K562 (cell line): Measurements from ENCODE around the gene TRIM45. TPM values are rescaled to one million over a fixed set of nuclear protein-coding genes. Genes with fewer than 3 reads are reported as not detected.

Experiments
- ATAC-seq: fragments of 200-7000 bp; cut with Tn5 transposase; 3 replicates; pipeline ENCODE4 v1.9.1; 2020; ENCODE audit warnings: moderate library complexity
- BruUV-seq: library from RNA; stranded (reverse); fragments of 400-500 nt; replicated peaks from 2 replicates; lab custom pipeline; 2021; lab: Mats Ljungman, UMichigan
- CTCF ChIA-PET: fragments of 300-600 bp; formaldehyde crosslinking; extraction: SDS; loops from one replicate; lab custom pipeline; 2021; ENCODE audit warnings: low intra/inter-chr PET ratio; lab: Yijun Ruan, JAX
- POLR2A ChIA-PET: fragments of 300-600, 350-650 bp; sonication (Branson Sonifier 250); formaldehyde crosslinking; extraction: SDS; loops from one replicate; lab custom pipeline; 2021; ENCODE audit warnings: antibody characterized with exemption, inconsistent platforms; lab: Yijun Ruan, JAX
- DNase-seq, 4 experiments: peaks; one replicate each; pipeline versions ENCODE4 v3.0.0 to v3.0.0-alpha.2; 2011 to 2018; ENCODE audit warnings: low spot score in 3 of 4, mixed read lengths in 3 of 4; ENCODE audit errors: extremely low read depth in 1 of 4
- FAIRE-seq: peaks from 2 replicates; lab custom pipeline; 2011; peaks lifted over from hg19 to GRCh38; lab: Jason Lieb, UNC
- H2AFZ ChIP-seq: 2 replicates; pipeline ENCODE4 v1.6.0; 2011; ENCODE audit warnings: low read depth, low read length, control low read depth, inconsistent platforms
- H3K27ac ChIP-seq: fragments of 200-600 bp; 3 replicates; pipeline ENCODE4 v1.8.0; 2011; ENCODE audit warnings: low read depth, mild to moderate bottlenecking, control low read depth, inconsistent platforms, low read length, moderate library complexity, mixed read lengths; ENCODE audit errors: extremely low read depth
- H3K27me3 ChIP-seq, 2 experiments: fragments of 300-600 bp in 1 of 2; 2 replicates in 1 of 2; 3 replicates in 1 of 2; pipeline versions ENCODE4 v1.6.0 to v1.8.0; 2011; ENCODE audit warnings: inconsistent platforms in 2 of 2, low read length in 2 of 2, mild to moderate bottlenecking in 1 of 2, mixed read lengths in 1 of 2, moderate library complexity in 1 of 2; ENCODE audit not compliant: control insufficient read depth in 2 of 2, insufficient read depth in 2 of 2
- H3K36me3 ChIP-seq: fragments of 300-600 bp; 3 replicates; pipeline ENCODE4 v1.8.0; 2011; ENCODE audit warnings: mild to moderate bottlenecking, low read length, inconsistent platforms; ENCODE audit not compliant: control insufficient read depth, insufficient read depth
- H3K4me1 ChIP-seq, 2 experiments: fragments of 200-600 bp in 1 of 2; replicated peaks in 1 of 2; 2 replicates in 1 of 2; 3 replicates in 1 of 2; pipeline versions ENCODE4 v1.5.1 to v1.8.0; 2011; ENCODE audit warnings: inconsistent platforms in 2 of 2, low read length in 2 of 2, mild to moderate bottlenecking in 1 of 2, mixed read lengths in 1 of 2, moderate library complexity in 1 of 2; ENCODE audit not compliant: control insufficient read depth in 2 of 2, insufficient read depth in 2 of 2
- H3K4me2 ChIP-seq: 2 replicates; pipeline ENCODE4 v1.6.1; 2011; ENCODE audit warnings: low read length, control low read depth, inconsistent platforms, mixed read lengths; ENCODE audit not compliant: insufficient read depth
- H3K4me3 ChIP-seq: fragments of 200-600 bp; sonication (generic), shearing (Covaris generic); 2 replicates; pipeline ENCODE4 v1.5.1; 2016; ENCODE audit warnings: control low read depth, inconsistent platforms
- H3K79me2 ChIP-seq: fragments of 200-600 bp; 3 replicates; pipeline ENCODE4 v1.8.0; 2011; ENCODE audit warnings: low read length, inconsistent platforms; ENCODE audit not compliant: control insufficient read depth, insufficient read depth
- H3K9ac ChIP-seq, 2 experiments: 2 replicates each; pipeline versions ENCODE4 v1.6.0 to v1.6.1; 2011; ENCODE audit warnings: low read depth in 2 of 2, low read length in 2 of 2, control low read depth in 1 of 2, inconsistent platforms in 1 of 2, mild to moderate bottlenecking in 1 of 2, mixed read lengths in 1 of 2; ENCODE audit not compliant: insufficient read depth in 1 of 2
- H3K9me1 ChIP-seq: one replicate; pipeline ENCODE4 v1.6.0; 2011; ENCODE audit warnings: inconsistent platforms, mild to moderate bottlenecking, low read length, moderate library complexity; ENCODE audit not compliant: control insufficient read depth, insufficient read depth
- H3K9me3 ChIP-seq: replicated peaks from 2 replicates; pipeline ENCODE4 v1.5.1; 2011; ENCODE audit warnings: low read depth, low read length, inconsistent platforms; ENCODE audit not compliant: control insufficient read depth, insufficient read depth
- H4K20me1 ChIP-seq: replicated peaks from 2 replicates; pipeline ENCODE4 v1.6.1; 2011; ENCODE audit warnings: low read length, inconsistent platforms, mixed read lengths; ENCODE audit not compliant: control insufficient read depth, insufficient read depth
- CREB3 ChIP-seq: fragments of 450-650 bp; conservative IDR thresholded peaks from 2 replicates; pipeline ENCODE4 v1.6.1; 2016; ENCODE audit warnings: missing genetic modification characterization, low read depth, mild to moderate bottlenecking, missing compliant biosample characterization, moderate library complexity
- EHMT2 ChIP-seq: fragments of 450-650 bp; IDR thresholded peaks from 2 replicates; pipeline ENCODE4 v1.6.1; 2018; ENCODE audit warnings: antibody characterized with exemption
- ESRRA ChIP-seq: fragments of 450-650 bp; IDR thresholded peaks from 2 replicates; pipeline ENCODE4 v1.6.1; 2014; ENCODE audit warnings: low read depth, mild to moderate bottlenecking, moderate library complexity, borderline replicate concordance
- GTF2A2 ChIP-seq: IDR thresholded peaks from 2 replicates; pipeline ENCODE4 v1.6.1; 2016; ENCODE audit warnings: mild to moderate bottlenecking, missing genetic modification characterization, missing compliant biosample characterization
- GTF2E2 ChIP-seq: fragments of 200-800 bp; sonication (Bioruptor generic); IDR thresholded peaks from 2 replicates; pipeline ENCODE4 v1.6.1; 2016; ENCODE audit warnings: missing genetic modification characterization, missing compliant biosample characterization
- HMGN3 ChIP-seq: IDR thresholded peaks from 2 replicates; pipeline ENCODE4 v1.6.1; 2011; ENCODE audit warnings: borderline replicate concordance, low read depth, mild to moderate bottlenecking, mixed read lengths, low read length; ENCODE audit not compliant: insufficient read length; ENCODE audit errors: extremely low read depth
- MBD1 ChIP-seq: fragments of 250-450 bp; sonication (Bioruptor Pico); IDR thresholded peaks from 2 replicates; pipeline ENCODE4 v1.8.0; 2022; ENCODE audit warnings: inconsistent platforms
- PURB ChIP-seq: sonication (generic); formaldehyde crosslinking; IDR thresholded peaks from 2 replicates; pipeline ENCODE4 v1.9.0; 2021; ENCODE audit warnings: low read depth, mild to moderate bottlenecking, missing genetic modification reagents
- SIRT6 ChIP-seq: IDR thresholded peaks from one replicate; pipeline ENCODE4 v1.6.1; 2012; ENCODE audit warnings: low read depth, mild to moderate bottlenecking, control low read depth, inconsistent platforms, low read length, moderate library complexity
- SOX6 ChIP-seq: fragments of 450-650 bp; IDR thresholded peaks from 2 replicates; pipeline ENCODE4 v1.6.1; 2014; ENCODE audit warnings: mild to moderate bottlenecking
- SREBF2 ChIP-seq: sonication (generic); formaldehyde crosslinking; IDR thresholded peaks from 2 replicates; pipeline ENCODE4 v1.4.0; 2020; ENCODE audit warnings: mild to moderate bottlenecking, missing genetic modification reagents
- WGBS: fragments of 100-300 bp; shearing (Covaris generic); methylation state at CpG from one replicate; pipeline ENCODE4 v1.1.6; 2016; ENCODE audit warnings: low coverage, mixed read lengths; ENCODE audit not compliant: insufficient coverage; ENCODE audit errors: missing lambda C conversion rate; 5-methylcytosine and 5-hydroxymethylcytosine counted together
- in situ Hi-C: fragments of 300-500 bp; cut with MboI; formaldehyde crosslinking; loops from 4 replicates; pipeline ENCODE4 v1.15.0; 2018; ENCODE audit warnings: inconsistent platforms, mixed read lengths
- intact Hi-C: fragments of 100-400 bp; cut with micrococcal nuclease; formaldehyde crosslinking; loops from 2 replicates; pipeline ENCODE4 v1.14.2; 2022
- polyA plus RNA-seq, 8 experiments: library from polyadenylated mRNA; depleted of rRNA in 4 of 8; stranded (reverse) in 5 of 8; unstranded in 3 of 8; fragments of >200 nt; fragmentation: Nextera tagmentation in 2 of 8; fragmentation: Illumina TruSeq in 1 of 8; extraction: Ambion mirVana in 2 of 8; extraction: Trizol in 1 of 8; gene quantifications; 2 replicates each; pipeline versions ENCODE4 v1.2.1 to v1.2.3, GENCODE V29; 2011 to 2014; ENCODE audit warnings: inconsistent platforms in 1 of 8, missing spikeins in 1 of 8
- total RNA-seq, 7 experiments: library from RNA; depleted of rRNA in 6 of 7; stranded (reverse); fragments of >200 nt in 6 of 7; fragmentation: Illumina TruSeq in 2 of 7; extraction: Trizol in 2 of 7; gene quantifications; 2 replicates each; pipeline versions ENCODE4 v1.2.1 to v1.2.3, GENCODE V29; 2011 to 2021; ENCODE audit warnings: low replicate concordance in 1 of 7

TRIM45 gene
- total and polyA plus RNA-seq, 9 of the 15 experiments (the other 6 are each of a cell fraction or from before 2014, with no cell fraction given), result 1.9 to 6.2 (median 3.6) TPM

GRCh38 chr1:117123274-117123673, 1.7 kb upstream of the TRIM45 start:
- no peak overlapping the region for H3K4me2 ChIP-seq
- H3K4me3 ChIP-seq, result no peak overlapping the region
- H3K4me1 ChIP-seq, result peaks cover 13 to 17% of the 10 kb centered on the region in 2 experiments; a peak in 4 of 5 replicates
- TF ChIP-seq SREBF2 (CRISPR knock-in tag) (no peak), EHMT2 (no peak)
- TF ChIP-seq, all 486 proteins: peak for 0
- in situ Hi-C loops (no loop called here), intact Hi-C loops (loop anchor here (5.0 to 10.0 kb wide), 4 partner anchors 159 to 548 kb away; partner anchors contain the start of gene CD58)
- WGBS, result 36% methylated on average over 2 of the region's 2 CpGs
- Histone ChIP-seq H3K27ac (no peak overlapping the region), H3K79me2 (no peaks in the 10 kb centered on the region), H3K9ac (no peak overlapping the region), H4K20me1 (no peaks in the 10 kb centered on the region), H3K9me3 (no peaks in the 10 kb centered on the region), H3K27me3 (peaks cover 6% of the 10 kb centered on the region in 2 experiments; a peak in 1 of 5 replicates), H3K36me3 (no peaks in the 10 kb centered on the region), H2AFZ (no peak overlapping the region), H3K9me1 (no peaks in the 10 kb centered on the region)
- DNase-seq (no peak), FAIRE-seq (no peak), ATAC-seq (no peak)
- no TSS peak for BruUV-seq
- ChIA-PET CTCF (interaction anchor here (0.7 kb wide), 1 partner anchor 649 kb away, joined by 4 read pairs; no protein-coding TSS in a partner anchor), POLR2A (interaction anchor here (1.4 kb wide), 1 partner anchor 63 kb away, joined by 5 read pairs; the partner anchor contains the start of gene TTF2)

GRCh38 chr1:117122330-117123025, 929 bp upstream of the TRIM45 start:
- no peaks in the 10 kb centered on the region for H3K79me2 ChIP-seq
- 0 out of 2 replicates have a peak, but pooled peaks have one; percentile 67 for TF ChIP-seq PURB (CRISPR knock-in tag)
- peak; percentile 1 for TF ChIP-seq HMGN3
- 0 out of 2 replicates have a peak, but pooled peaks have one; percentile 6 for TF ChIP-seq ESRRA
- TF ChIP-seq CREB3 (tag), result no peak
- no peak for TF ChIP-seq SIRT6
- 0 out of 2 replicates have a peak, but pooled peaks have one; percentile 40 for TF ChIP-seq GTF2E2
- peak; percentile 35; the same call in 1 of the 2 replicates for TF ChIP-seq GTF2A2 (tag)
- TF ChIP-seq SOX6, result 0 out of 2 replicates have a peak, but pooled peaks have one; percentile 3
- peak; percentile 99 for TF ChIP-seq MBD1 (CRISPR knock-in tag)

More at GRCh38 chr1:117122330-117123025, 929 bp upstream of the TRIM45 start:
- Histone ChIP-seq H2AFZ (peak overlapping the region; percentile 99), H3K4me1 (peaks cover 6 to 17% of the 10 kb centered on the region in 2 experiments; a peak in 4 of 5 replicates), H3K27me3 (peaks cover 6% of the 10 kb centered on the region in 2 experiments; a peak in 1 of 5 replicates), H4K20me1 (no peaks in the 10 kb centered on the region), H3K4me3 (peak overlapping the region; percentile 51), H3K36me3 (no peaks in the 10 kb centered on the region), H3K4me2 (peak overlapping the region; percentile 86), H3K9me1 (no peaks in the 10 kb centered on the region), H3K9me3 (no peaks in the 10 kb centered on the region), H3K27ac (peak overlapping the region; percentile 82), H3K9ac (peak overlapping the region; percentile 81 to 98; a peak in 3 of 4 replicates)
- ATAC-seq (no peak), FAIRE-seq (no peak), DNase-seq (no peak)
- 91% methylated on average over 32 of the region's 32 CpGs for WGBS
- in situ Hi-C loops, result no loop called here
- no TSS peak for BruUV-seq
- intact Hi-C loops, result loop anchor here (5.0 to 10.0 kb wide), 4 partner anchors 160 to 548 kb away; partner anchors contain the start of gene CD58
- ChIA-PET POLR2A (interaction anchor here (0.6 to 0.7 kb wide), 2 partner anchors 21 to 102 kb away, joined by 3 read pairs; no protein-coding TSS in a partner anchor), CTCF (interaction anchor here (0.7 kb wide), 1 partner anchor 650 kb away, joined by 4 read pairs; no protein-coding TSS in a partner anchor)
